ENCODE measurements around the gene PRAC1. TPM values are rescaled to one million over a fixed set of nuclear protein-coding genes. Genes with fewer than 3 reads are reported as not detected.
"Not testable (repeated sequence)": the region's sequence is repeated elsewhere in the genome, so short reads cannot be mapped to it uniquely, and the experiment has no call there.

PRAC1 gene
- total RNA-seq, 1 donor from 2014 or later, result not detected

DNA sequence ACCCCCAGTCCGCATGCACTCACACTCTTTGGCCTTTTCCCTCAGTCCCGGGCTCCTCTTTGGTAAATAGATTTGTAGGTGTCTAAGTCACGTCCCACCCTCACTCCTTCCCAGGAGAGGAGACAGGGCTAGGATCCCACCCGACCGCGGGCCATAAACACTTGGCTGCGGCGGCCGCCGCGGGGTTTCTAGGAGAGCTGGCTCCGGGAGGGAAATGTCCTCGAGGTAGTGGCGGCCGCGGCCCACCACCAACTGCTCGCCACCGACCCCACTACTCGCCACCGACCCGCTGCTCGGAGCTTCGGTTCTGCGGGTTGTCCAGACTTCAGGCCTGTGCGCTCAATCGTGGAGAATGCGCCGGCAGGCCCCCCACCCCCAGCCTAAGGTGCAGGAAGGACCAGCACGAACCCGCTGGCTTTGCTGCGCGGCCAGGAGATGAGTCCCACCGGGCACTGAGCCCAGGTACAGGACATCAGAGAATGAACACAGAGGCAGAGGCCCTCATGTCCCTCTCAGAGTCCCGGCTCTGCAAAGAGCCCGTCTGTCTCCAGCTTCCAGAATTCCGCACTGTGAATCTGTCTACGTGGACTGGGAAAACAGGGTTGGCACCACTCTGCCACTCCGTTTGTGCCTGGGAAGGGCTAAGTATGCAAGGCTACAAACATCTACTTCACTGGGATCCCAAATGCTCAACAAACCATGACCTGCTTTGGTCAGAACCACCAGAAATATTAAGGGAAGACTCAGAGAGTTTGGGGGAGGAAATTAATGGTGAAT lies 3.2 kb upstream of the PRAC1 start:
- ATAC-seq, result no peak

DNA sequence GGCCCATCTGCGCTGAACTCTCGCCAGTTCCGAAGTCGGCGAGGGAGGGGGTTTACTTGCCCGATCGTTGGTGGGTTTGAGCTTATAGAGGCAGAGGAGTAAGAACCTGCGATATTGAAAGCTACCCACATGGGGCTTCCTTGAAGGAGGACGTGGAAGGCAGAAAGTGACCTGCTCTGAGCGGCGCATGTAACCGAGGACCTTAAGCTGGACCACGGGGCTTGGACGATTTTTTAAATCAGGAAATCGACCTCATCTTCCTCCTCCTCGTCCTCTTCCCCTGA lies 2.6 kb upstream of the PRAC1 start:
- no peak for ATAC-seq

GRCh38 chr17:48724251-48725003 lies 2.1 kb upstream of the PRAC1 start:
- peak; percentile 74 for ATAC-seq

DNA sequence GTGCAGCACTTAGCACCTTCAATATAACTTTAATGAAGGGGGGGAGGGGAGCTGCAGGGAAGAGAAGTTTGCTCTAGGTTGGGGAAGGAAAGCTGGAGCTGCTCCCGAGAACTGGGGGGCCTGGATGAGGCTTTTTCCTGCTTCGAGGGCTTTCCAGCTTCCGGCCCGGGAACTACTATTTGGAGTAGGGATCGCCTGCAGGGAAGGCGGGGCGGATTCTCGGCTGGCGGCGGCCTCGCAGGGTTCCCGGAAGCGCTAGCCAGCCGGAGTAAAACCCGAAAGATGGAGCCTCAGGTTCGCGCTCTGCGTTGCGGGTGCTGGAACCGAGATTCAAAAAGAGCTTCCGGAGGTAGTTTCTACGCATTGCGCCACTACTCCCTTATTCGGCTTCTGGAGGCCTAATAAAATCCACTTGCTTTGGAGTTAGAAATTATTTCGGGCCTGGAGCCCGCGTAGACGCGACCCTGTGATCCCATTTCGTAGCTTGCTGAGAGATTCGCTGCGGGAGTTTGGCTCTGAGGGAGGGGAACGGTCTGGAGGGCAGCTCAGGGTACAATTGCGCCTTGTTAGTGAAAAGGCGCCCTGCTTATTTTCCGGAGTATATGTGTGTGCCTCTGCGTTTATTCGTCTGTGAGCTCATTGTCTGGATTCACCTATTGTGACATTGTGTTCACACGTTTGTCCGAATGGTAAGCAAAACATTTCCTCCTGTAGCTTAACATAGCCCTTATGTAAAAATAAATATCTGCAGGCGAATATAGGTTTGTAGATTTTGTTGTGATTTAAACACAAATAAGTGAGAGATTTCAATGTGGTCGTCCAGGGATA lies 1.3 kb upstream of the PRAC1 start:
- no peak for ATAC-seq

DNA sequence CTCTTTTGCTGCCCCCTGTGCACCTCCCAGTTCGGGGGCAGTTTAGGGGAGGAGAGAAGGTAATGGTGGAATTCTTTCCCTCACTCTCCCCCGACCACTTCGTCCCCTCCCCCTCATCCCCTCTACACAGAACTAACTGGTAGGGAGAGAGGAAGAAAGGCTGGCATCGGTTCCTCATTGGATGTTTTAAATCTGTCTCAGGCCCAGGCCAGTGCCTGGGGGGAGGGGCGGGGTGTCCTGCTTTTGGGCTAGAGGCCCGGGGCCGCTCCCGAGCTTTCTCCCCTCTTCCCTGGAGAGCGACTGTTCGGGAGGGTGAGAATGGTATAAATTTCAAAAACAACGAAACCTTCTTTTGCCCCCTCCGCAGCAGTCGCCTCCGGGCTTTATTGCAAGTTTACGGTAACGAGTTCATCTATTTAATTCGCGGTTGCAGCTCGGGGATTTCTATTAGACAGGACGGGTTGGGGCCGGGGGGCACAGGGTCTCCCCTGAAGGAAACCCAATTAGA lies 651 bp upstream of the PRAC1 start, which contains the start of gene PRAC2:
PRAC2 (plus strand) TSS at position 271 of the 508 bp plus-strand sequence. CDS start 1,226 bp downstream, outside the sequence.
- no peak for ATAC-seq

GRCh38 chr17:48721009-48721402 lies 1.3 kb downstream of the PRAC1 start:
- no peak for ATAC-seq

DNA sequence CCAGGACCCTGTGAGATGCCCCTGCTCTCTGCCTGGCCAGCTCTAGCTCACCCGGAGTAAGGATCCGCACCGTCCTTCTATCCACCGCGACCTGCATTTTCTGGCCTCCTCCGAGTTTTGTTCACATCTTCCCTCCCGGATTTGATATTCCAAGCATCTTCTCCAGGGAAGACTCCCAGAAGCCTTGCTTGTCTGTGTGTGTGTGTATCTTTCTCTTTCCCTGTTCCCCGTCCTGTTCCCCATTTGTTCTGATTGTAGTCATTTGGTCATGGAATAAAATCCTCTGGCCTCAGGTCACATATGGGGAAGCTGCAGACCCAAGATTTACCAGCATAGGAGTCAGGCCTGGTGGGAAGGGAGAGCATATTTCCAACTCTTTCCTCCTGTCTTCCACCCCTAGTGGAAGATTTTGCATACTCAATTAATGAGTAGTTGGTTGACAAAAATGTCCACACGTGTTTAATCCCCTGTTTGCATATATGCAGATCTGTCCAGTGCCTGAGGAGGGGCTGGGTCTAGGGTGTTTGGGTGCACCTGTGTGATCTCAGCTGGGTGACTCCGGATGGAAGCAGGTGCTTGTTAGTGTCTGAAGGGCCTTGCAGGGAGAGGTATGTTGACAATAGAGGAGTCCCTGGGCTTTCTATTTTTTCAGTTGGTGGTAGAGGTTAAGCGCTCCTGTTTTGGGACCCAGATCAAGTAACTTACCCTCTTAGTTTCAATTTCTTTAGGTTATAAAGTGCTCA lies 1.9 kb downstream of the PRAC1 start:
- ATAC-seq, result no peak

GRCh38 chr17:48719642-48720265 lies 2.6 kb downstream of the PRAC1 start:
- no peak for ATAC-seq

DNA sequence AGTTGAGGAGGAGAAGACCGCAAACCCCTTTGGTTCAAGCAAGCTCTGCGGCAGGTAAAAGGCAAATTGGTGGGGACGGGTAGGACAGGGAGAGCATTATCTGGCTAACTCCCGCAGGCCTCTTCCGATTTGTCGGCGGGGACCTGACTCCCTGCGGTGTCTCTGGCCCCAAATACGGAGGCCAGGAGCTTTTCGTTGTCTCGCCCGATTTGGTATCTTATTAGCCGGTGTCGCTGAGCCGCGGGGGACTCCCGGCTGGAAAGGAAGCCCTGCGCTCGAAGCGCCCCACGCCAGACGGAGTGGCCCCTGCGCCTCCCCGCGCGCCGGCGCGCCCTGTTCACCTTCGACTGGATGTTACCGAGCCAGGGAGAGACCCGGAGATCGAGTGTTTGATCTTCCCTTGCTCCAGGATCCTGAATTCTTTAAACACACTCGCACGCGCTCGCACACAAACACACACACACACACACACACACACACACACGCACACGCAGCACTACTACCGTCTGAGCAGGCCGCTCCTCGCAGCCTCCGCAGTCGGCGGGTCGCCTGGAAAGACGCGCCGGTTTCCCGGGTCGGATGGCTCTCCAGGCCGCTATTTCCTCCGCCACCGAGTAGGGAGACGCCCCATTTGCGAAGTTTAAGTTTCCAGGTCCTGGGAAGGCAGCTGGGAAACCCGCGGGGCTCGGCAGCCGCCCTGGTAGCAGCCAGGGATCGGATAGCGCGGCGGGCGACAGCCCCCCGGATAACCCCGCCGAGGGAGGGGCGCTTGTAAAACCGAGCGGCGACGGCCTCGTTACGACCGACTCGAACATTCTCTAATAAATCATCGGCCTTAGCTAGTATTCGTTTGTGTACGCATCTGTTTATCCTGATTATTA lies 3.3 kb downstream of the PRAC1 start:
- no peak for ATAC-seq

DNA sequence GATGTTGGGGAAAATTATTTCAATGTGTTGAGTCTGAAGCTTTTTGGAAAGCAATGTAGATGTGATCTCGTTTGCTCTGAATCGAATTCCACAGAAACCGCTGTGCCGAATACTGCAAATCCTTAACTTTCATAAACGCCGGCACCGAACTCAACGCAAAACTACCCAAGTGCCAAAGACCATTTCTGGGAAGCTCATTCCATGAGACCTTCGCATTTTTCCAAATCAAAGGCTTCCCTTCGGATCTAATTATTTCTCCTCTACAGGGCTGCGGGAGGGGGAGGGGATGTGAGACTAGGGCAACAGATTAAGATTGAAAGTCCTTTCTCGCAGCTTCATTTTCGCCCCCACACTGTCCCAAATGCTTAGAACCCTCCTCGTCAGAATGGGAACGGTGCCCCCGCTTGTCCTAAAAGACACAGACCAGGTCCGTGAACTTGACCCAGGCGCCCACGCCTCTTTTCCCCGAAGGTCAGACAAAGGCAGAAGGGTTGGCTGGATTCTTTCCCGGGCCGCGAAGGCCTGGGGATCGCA lies 4.0 kb downstream of the PRAC1 start:
- ATAC-seq, result no peak

DNA sequence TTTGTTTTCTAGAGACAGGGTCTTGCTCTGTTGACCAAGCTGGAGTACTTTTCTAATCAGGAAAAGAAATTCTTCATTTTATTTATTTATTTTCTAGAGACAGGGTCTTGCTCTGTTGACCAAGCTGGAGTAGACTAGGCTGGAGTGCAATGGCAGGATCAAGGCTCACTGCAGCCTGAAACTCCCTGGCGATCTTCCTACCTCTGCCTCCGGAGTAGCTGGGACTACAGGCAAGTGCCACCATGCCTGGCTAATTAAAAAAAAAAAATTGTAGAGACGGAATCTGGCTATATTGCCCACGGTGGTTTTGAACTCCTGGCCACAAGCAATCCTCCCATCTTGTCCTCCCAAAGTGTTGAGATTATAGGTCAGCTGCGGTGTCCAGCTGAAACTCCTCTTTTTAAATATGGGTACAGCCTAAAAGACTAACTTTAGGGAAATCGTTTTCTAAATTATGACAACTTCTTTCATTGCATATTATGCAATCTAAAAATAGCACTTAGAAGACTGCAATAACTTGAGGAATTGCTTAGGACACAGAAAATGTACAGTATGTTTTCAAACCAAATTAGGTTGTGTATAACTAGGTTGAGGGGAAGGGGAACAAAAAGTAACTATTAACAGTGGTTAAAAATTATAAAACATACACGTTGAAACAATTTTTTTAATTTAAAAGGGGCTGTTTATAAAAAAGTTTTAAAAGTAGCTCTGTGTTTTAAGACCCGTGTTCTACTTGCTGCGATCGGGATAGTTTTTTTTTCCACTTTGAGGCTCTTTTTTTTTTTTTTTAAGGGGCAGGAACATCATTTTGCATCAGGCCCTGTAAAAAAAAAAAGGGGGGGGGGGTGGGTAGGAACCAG lies 4.7 kb downstream of the PRAC1 start:
- no peak for ATAC-seq

- ATAC-seq, result not testable (repeated sequence)
Measured at GRCh38 chr17:48716549-48716948, 5.8 kb downstream of the PRAC1 start.

GRCh38 chr17:48715496-48716399 lies 6.6 kb downstream of the PRAC1 start:
- ATAC-seq, result no peak

DNA sequence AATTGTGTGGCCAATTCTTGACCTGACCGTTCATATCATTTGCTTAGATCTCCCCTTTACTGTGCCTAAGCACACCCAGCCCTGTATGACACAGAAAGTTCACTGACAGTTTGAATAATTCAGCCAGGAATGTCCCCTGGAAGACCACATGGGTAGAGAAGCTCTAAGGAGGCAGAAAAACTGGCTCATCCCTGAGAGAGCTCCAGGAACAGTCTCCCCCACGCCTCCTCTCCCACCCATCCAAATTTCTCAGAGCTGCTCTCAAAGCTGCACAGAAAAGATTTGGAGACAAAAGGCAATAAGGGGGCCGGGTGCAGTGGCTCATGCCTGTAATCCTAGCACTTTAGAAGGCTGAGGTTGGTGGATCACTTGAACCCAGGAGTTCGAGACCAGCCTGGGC lies 11.2 kb downstream of the PRAC1 start:
- ATAC-seq, result no peak

GRCh38 chr17:48704361-48705248 lies 17.7 kb downstream of the PRAC1 start:
- ATAC-seq, result no peak

DNA sequence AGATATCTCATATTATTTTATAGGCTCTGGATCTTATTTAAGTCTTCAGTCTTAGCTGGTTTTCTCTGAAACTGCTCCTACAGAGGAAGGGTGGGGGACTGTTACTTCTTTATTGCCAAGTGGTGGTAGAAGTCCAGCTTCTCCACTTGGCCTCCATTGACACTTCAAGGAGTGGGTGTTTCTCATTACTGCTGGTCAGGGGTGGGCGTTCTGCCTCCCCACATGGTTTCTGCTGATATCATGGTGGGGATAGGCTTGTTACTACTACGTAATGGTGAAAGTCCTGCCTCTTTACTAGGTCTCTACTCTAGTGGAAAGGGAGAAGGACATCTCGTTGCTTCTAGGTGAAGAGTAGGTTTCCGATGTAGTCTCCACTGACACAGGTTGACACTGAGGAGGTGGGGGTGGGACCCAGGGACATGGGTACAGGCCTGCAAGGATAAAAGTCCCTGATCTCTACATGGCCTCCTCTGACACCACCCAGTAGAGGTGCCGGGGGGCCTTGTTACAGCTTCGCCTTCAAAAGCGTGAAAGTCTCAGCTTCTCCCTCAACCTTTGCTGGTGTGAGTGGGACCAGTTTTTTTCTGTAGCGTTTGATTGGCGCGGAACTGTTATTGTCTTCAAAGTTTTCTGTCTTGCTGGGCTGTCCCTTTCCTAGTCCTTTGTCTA lies 20.3 kb downstream of the PRAC1 start:
- no peak for ATAC-seq

DNA sequence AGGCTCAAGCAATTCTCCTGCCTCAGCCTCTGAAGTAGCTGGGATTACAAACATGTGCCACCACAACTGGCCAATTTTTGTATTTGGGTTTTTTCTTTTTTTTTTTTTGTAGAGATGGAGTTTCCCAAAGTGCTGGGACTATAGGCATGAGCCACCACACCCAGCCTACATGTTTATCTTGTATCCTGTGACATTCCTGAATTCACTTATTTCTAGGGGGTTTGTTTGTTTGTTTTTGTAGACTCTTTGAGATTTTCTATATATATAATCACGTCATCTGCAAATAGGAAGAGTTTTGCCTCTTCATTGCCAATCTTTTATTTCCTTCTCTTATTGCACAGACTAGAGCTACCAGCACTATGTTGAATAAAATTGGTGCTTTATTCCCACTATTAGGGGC lies 29.1 kb downstream of the PRAC1 start:
- no peak for ATAC-seq
